Keratinocyte (primary cell): Measurements from ENCODE around the gene HGS.

Experiments used
- CTCF ChIP-seq, 3 experiments: IDR thresholded peaks in 1 of 3; conservative IDR thresholded peaks in 1 of 3; optimal IDR thresholded peaks in 1 of 3; 2 replicates in 2 of 3; 3 replicates in 1 of 3; pipeline versions ENCODE3 to v1.5.1; 2011; ENCODE audit warnings: low read length in 3 of 3, mild to moderate bottlenecking in 3 of 3, moderate library complexity in 2 of 3, control low read depth in 1 of 3, inconsistent platforms in 1 of 3; ENCODE audit not compliant: insufficient read depth in 2 of 3; ENCODE audit errors: extremely low read depth in 1 of 3
- EZH2 ChIP-seq: IDR thresholded peaks from one replicate; pipeline ENCODE4 v1.6.1; 2012; ENCODE audit warnings: inconsistent platforms, mild to moderate bottlenecking, low read length, moderate library complexity

GRCh38 chr17:81711814-81712467 is 28.1 kb downstream of the HGS start, which contains the start of gene SLC25A10:
- TF ChIP-seq CTCF (optimal IDR thresholded peaks at IDR 0.05 in 1 of 3, IDR thresholded peaks at IDR 0.05 in 1 of 3, conservative IDR thresholded peaks at IDR 0.05 in 1 of 3; ENCODE audit: extremely low read depth in 1 of 3, insufficient read depth in 2 of 3, low read length in 3 of 3) (no peak), EZH2 (no peak)
